ENCODE measurements around the gene RILPL2. TPM values are rescaled to one million over a fixed set of nuclear protein-coding genes. Genes with fewer than 3 reads are reported as not detected.
A peak's percentile ranks its signal among the peaks of the same experiment; 100 is the strongest.

Gene RILPL2
- total and polyA plus RNA-seq, 5 donors from 2014 or later = 10.2 to 15.5 (median 11.4) TPM

- Mint-ChIP-seq H3K4me1 (peaks cover 6 to 57% (median 30%) of the 10 kb centered on the region in 4 donors), H3K27ac (peak overlapping the region in 2 of 3 donors; percentile 82 to 88), H3K4me3 (peak overlapping the region; percentile 65 to 91 (median 84)), H3K9me3 (no peaks in the 10 kb centered on the region), H3K36me3 (peaks cover 22% of the 10 kb centered on the region), H3K27me3 (no peaks in the 10 kb centered on the region)
- no peaks in the 10 kb centered on the region for H3K9me3 ChIP-seq (ENCODE audit: control insufficient read depth in 2 of 2, low read length in 2 of 2)
- H3K4me1 ChIP-seq (ENCODE audit: control insufficient read depth, insufficient read depth, low read length, poor library complexity, severe bottlenecking) = peaks cover 29% of the 10 kb centered on the region
- DNase-seq (no peak), ATAC-seq (ENCODE audit: low read depth in 2 of 2) (no peak)
- peaks cover 42% of the 10 kb centered on the region for H3K36me3 ChIP-seq (ENCODE audit: control insufficient read depth, insufficient read depth, low read length)
- no peak overlapping the region for H3K4me3 ChIP-seq (ENCODE audit: low read depth, low read length)
- H3K27ac ChIP-seq (ENCODE audit: insufficient read depth, low read length, poor library complexity, severe bottlenecking) = no peak overlapping the region
- no peaks in the 10 kb centered on the region for H3K27me3 ChIP-seq (ENCODE audit: control insufficient read depth, insufficient read depth, low read length)
Measured at GRCh38 chr12:123391546-123392343, 44.7 kb downstream of the RILPL2 start.

GRCh38 chr12:123390498-123391426 lies 45.7 kb downstream of the RILPL2 start:
- no peaks in the 10 kb centered on the region for H3K9me3 ChIP-seq (ENCODE audit: control insufficient read depth in 2 of 2, low read length in 2 of 2)
- H3K4me3 Mint-ChIP-seq = peak overlapping the region; percentile 79 to 95 (median 90)
- H3K4me3 ChIP-seq (ENCODE audit: low read depth, low read length) = peak overlapping the region; percentile 16
- H3K36me3 Mint-ChIP-seq = peaks cover 16% of the 10 kb centered on the region
- H3K9me3 Mint-ChIP-seq = no peaks in the 10 kb centered on the region
- ATAC-seq (ENCODE audit: low read depth in 2 of 2) (no peak), DNase-seq (no peak)
- H3K27me3 Mint-ChIP-seq = no peaks in the 10 kb centered on the region
- peaks cover 29% of the 10 kb centered on the region for H3K4me1 ChIP-seq (ENCODE audit: control insufficient read depth, insufficient read depth, low read length, poor library complexity, severe bottlenecking)
- H3K36me3 ChIP-seq (ENCODE audit: control insufficient read depth, insufficient read depth, low read length) = peaks cover 32% of the 10 kb centered on the region
- peak overlapping the region; percentile 88 to 95 (median 90) for H3K27ac Mint-ChIP-seq
- no peaks in the 10 kb centered on the region for H3K27me3 ChIP-seq (ENCODE audit: control insufficient read depth, insufficient read depth, low read length)
- peak overlapping the region; percentile 41 for H3K27ac ChIP-seq (ENCODE audit: insufficient read depth, low read length, poor library complexity, severe bottlenecking)
- H3K4me1 Mint-ChIP-seq = peaks cover 6 to 57% (median 30%) of the 10 kb centered on the region in 4 donors

- H3K4me1 Mint-ChIP-seq = peaks cover 6 to 52% (median 30%) of the 10 kb centered on the region in 4 donors
- peaks cover 36% of the 10 kb centered on the region for H3K4me1 ChIP-seq (ENCODE audit: control insufficient read depth, insufficient read depth, low read length, poor library complexity, severe bottlenecking)
- peak in 2 of 3 donors; percentile 10 to 35 for DNase-seq
- peak in 1 of 2 donors; percentile 14 for ATAC-seq (ENCODE audit: low read depth in 2 of 2)
- H3K27me3 ChIP-seq (ENCODE audit: control insufficient read depth, insufficient read depth, low read length) = no peaks in the 10 kb centered on the region
- H3K27ac Mint-ChIP-seq = peak overlapping the region; percentile 88 to 95 (median 90)
- no peaks in the 10 kb centered on the region for H3K9me3 Mint-ChIP-seq
- peaks cover 24% of the 10 kb centered on the region for H3K36me3 ChIP-seq (ENCODE audit: control insufficient read depth, insufficient read depth, low read length)
- no peaks in the 10 kb centered on the region for H3K27me3 Mint-ChIP-seq
- peak overlapping the region; percentile 41 for H3K27ac ChIP-seq (ENCODE audit: insufficient read depth, low read length, poor library complexity, severe bottlenecking)
- peaks cover 11% of the 10 kb centered on the region for H3K36me3 Mint-ChIP-seq
- H3K4me3 ChIP-seq (ENCODE audit: low read depth, low read length) = no peak overlapping the region
- peak overlapping the region; percentile 79 to 95 (median 90) for H3K4me3 Mint-ChIP-seq
- no peaks in the 10 kb centered on the region for H3K9me3 ChIP-seq (ENCODE audit: control insufficient read depth in 2 of 2, low read length in 2 of 2)
Measured at GRCh38 chr12:123389560-123390351, 46.7 kb downstream of the RILPL2 start.

GRCh38 chr12:123388951-123389559 lies 47.4 kb downstream of the RILPL2 start:
- Histone ChIP-seq H3K4me3 (ENCODE audit: low read depth, low read length) (no peak overlapping the region), H3K27me3 (ENCODE audit: control insufficient read depth, insufficient read depth, low read length) (no peaks in the 10 kb centered on the region), H3K27ac (ENCODE audit: insufficient read depth, low read length, poor library complexity, severe bottlenecking) (peak overlapping the region; percentile 41), H3K4me1 (ENCODE audit: control insufficient read depth, insufficient read depth, low read length, poor library complexity, severe bottlenecking) (peaks cover 41% of the 10 kb centered on the region), H3K9me3 (ENCODE audit: control insufficient read depth in 2 of 2, low read length in 2 of 2) (no peaks in the 10 kb centered on the region), H3K36me3 (ENCODE audit: control insufficient read depth, insufficient read depth, low read length) (peaks cover 17% of the 10 kb centered on the region)
- ATAC-seq (ENCODE audit: low read depth in 2 of 2) (peak in 1 of 2 donors; percentile 54), DNase-seq (peak in 1 of 3 donors; percentile 6)
- Mint-ChIP-seq H3K27ac (no peak overlapping the region), H3K27me3 (no peaks in the 10 kb centered on the region), H3K36me3 (peaks cover 9% of the 10 kb centered on the region), H3K4me3 (no peak overlapping the region), H3K4me1 (peaks cover 6 to 55% (median 31%) of the 10 kb centered on the region in 4 donors), H3K9me3 (no peaks in the 10 kb centered on the region)

GRCh38 chr12:123388177-123388950 lies 48.1 kb downstream of the RILPL2 start:
- DNase-seq (peak; percentile 75 to 79 (median 76)), ATAC-seq (ENCODE audit: low read depth in 2 of 2) (peak; percentile 69 to 71)
- no peaks in the 10 kb centered on the region for H3K27me3 Mint-ChIP-seq
- H3K9me3 Mint-ChIP-seq = no peaks in the 10 kb centered on the region
- peak overlapping the region; percentile 88 to 97 (median 92) for H3K4me3 Mint-ChIP-seq
- peak overlapping the region; percentile 80 for H3K4me3 ChIP-seq (ENCODE audit: low read depth, low read length)
- H3K36me3 Mint-ChIP-seq = peaks cover 9% of the 10 kb centered on the region
- H3K4me1 ChIP-seq (ENCODE audit: control insufficient read depth, insufficient read depth, low read length, poor library complexity, severe bottlenecking) = peaks cover 45% of the 10 kb centered on the region
- H3K27ac Mint-ChIP-seq = peak overlapping the region; percentile 84 to 88 (median 84)
- H3K27me3 ChIP-seq (ENCODE audit: control insufficient read depth, insufficient read depth, low read length) = no peaks in the 10 kb centered on the region
- no peaks in the 10 kb centered on the region for H3K9me3 ChIP-seq (ENCODE audit: control insufficient read depth in 2 of 2, low read length in 2 of 2)
- H3K4me1 Mint-ChIP-seq = peaks cover 6 to 59% (median 33%) of the 10 kb centered on the region in 4 donors
- peak overlapping the region; percentile 66 for H3K27ac ChIP-seq (ENCODE audit: insufficient read depth, low read length, poor library complexity, severe bottlenecking)
- H3K36me3 ChIP-seq (ENCODE audit: control insufficient read depth, insufficient read depth, low read length) = peaks cover 17% of the 10 kb centered on the region

- Mint-ChIP-seq H3K27ac (peak overlapping the region; percentile 84 to 88 (median 84)), H3K9me3 (no peaks in the 10 kb centered on the region), H3K27me3 (no peaks in the 10 kb centered on the region), H3K4me3 (peak overlapping the region; percentile 88 to 97 (median 92)), H3K4me1 (peaks cover 6 to 57% (median 30%) of the 10 kb centered on the region in 4 donors), H3K36me3 (peaks cover 8% of the 10 kb centered on the region)
- H3K4me1 ChIP-seq (ENCODE audit: control insufficient read depth, insufficient read depth, low read length, poor library complexity, severe bottlenecking) = peaks cover 45% of the 10 kb centered on the region
- no peaks in the 10 kb centered on the region for H3K9me3 ChIP-seq (ENCODE audit: control insufficient read depth in 2 of 2, low read length in 2 of 2)
- H3K27me3 ChIP-seq (ENCODE audit: control insufficient read depth, insufficient read depth, low read length) = no peaks in the 10 kb centered on the region
- no peak for ATAC-seq (ENCODE audit: low read depth in 2 of 2)
- peaks cover 16% of the 10 kb centered on the region for H3K36me3 ChIP-seq (ENCODE audit: control insufficient read depth, insufficient read depth, low read length)
- peak overlapping the region; percentile 80 for H3K4me3 ChIP-seq (ENCODE audit: low read depth, low read length)
- DNase-seq = peak in 1 of 3 donors; percentile 19
- H3K27ac ChIP-seq (ENCODE audit: insufficient read depth, low read length, poor library complexity, severe bottlenecking) = peak overlapping the region; percentile 66
Measured at GRCh38 chr12:123387508-123388176, 48.8 kb downstream of the RILPL2 start.
